Kidney epithelial cell (primary cell): ENCODE data around the gene SAMD11. TPM values are rescaled to one million over a fixed set of nuclear protein-coding genes. Genes with fewer than 3 reads are reported as not detected.
"Not testable (repeated sequence)": the region's sequence is repeated elsewhere in the genome, so short reads cannot be mapped to it uniquely, and the experiment has no call there.

ENCODE experiments used
- DNase-seq: peaks from one replicate; pipeline ENCODE4 v3.0.0-alpha.2; 2010; ENCODE audit warnings: low read depth
- H3K27me3 ChIP-seq: 2 replicates; pipeline ENCODE4 v1.6.0; 2011; ENCODE audit warnings: low read length; ENCODE audit not compliant: control insufficient read depth, insufficient read depth
- H3K36me3 ChIP-seq: 2 replicates; pipeline ENCODE4 v1.5.1; 2011; ENCODE audit warnings: low read length; ENCODE audit not compliant: control insufficient read depth, insufficient read depth
- H3K4me3 ChIP-seq: 2 replicates; pipeline ENCODE4 v1.5.1; 2011; ENCODE audit warnings: low read depth, mild to moderate bottlenecking, control low read depth, low read length
- total RNA-seq: library from RNA; depleted of rRNA; stranded (reverse); fragments of >200 nt; gene quantifications from 2 replicates; pipeline ENCODE4 v1.2.3, GENCODE V29; 2015
- TF ChIP-seq, protein P1 (sequence below): IDR thresholded peaks from 2 replicates; pipeline ENCODE4 v1.5.1; 2011; ENCODE audit warnings: mild to moderate bottlenecking, moderate library complexity, low read length, control low read depth, inconsistent platforms; ENCODE audit not compliant: insufficient read depth, poor library complexity, severe bottlenecking

The SAMD11 gene
- total RNA-seq, 1 donor from 2014 or later = 2.3 TPM

DNA sequence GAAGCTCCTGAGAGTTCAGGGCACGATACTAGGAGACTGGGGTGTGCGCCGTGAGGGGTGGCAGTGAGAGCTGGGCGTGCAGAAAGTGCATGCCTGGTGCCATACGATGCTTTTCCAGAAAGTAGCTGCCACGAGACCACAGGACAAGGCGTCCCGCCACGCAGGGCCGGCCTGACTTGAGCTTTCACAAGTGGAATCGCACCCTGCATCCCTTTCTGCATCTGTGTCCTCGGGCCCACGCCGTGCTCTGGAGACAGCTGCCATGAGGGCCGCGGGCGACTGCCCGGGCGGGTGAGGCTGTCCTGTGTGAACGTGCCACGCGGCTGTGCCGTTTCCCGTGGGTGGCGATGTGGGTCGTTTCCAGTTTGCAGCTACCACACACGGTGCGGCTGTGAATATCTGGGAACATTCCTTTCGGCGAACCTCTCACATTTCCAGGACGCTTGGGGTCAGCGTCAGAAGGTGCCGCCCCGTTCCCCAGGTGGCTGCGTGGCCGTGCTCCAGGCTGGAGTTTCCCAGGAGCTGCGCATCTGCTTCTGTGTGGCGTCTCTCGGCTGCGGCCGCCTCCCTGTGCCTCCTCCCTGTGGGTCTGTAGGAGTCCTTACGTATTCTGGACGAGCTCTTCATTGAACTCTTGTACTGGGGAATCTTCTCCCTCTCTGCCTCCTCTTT, 59.2 kb downstream of the SAMD11 start:
- DNase-seq = no peak

DNA sequence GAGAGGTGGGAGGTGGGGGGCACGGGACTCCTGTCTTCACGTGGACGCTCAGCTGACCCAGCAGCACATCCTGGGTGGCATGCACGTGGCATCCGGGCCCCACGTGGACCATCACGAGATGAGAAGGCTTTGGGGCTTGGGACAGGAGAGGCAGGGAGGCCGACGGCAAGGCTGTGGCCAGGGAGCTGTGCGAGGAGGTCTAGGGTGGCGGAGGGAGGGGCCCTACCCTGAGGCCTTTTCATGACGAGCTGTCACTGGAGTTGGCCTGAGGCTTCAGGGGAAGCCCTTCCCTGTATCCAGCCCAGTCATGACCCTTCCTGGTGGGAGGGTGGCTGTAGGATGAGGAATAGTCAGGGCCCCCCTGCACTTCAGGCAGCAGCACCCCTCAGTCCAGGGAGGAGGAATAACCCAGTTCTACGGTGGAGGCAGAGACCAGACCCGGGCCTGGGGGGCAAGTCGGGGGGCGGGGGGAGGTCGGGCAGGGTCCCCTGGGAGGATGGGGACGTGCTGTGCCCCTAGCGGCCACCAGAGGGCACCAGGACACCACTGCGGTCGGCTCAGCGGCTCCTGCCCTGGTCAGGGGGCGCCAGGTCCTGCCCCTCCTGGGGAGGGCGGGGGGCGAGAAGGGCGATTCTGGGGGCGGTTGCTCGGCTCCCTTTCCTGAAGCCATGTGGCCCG, 60.2 kb downstream of the SAMD11 start:
- Histone ChIP-seq H3K27me3 (peaks cover 44% of the 10 kb centered on the region), H3K36me3 (no peaks in the 10 kb centered on the region), H3K4me3 (no peak overlapping the region)
- TF ChIP-seq, protein P1, sequence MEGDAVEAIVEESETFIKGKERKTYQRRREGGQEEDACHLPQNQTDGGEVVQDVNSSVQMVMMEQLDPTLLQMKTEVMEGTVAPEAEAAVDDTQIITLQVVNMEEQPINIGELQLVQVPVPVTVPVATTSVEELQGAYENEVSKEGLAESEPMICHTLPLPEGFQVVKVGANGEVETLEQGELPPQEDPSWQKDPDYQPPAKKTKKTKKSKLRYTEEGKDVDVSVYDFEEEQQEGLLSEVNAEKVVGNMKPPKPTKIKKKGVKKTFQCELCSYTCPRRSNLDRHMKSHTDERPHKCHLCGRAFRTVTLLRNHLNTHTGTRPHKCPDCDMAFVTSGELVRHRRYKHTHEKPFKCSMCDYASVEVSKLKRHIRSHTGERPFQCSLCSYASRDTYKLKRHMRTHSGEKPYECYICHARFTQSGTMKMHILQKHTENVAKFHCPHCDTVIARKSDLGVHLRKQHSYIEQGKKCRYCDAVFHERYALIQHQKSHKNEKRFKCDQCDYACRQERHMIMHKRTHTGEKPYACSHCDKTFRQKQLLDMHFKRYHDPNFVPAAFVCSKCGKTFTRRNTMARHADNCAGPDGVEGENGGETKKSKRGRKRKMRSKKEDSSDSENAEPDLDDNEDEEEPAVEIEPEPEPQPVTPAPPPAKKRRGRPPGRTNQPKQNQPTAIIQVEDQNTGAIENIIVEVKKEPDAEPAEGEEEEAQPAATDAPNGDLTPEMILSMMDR = peak; percentile 97
- DNase-seq = no peak

More for the DNA sequence above, 59.2 kb downstream of the SAMD11 start:
- Histone ChIP-seq H3K36me3 (no peaks in the 10 kb centered on the region), H3K4me3 (no peak overlapping the region), H3K27me3 (peaks cover 44% of the 10 kb centered on the region)
- TF ChIP-seq, protein P1 = no peak

DNA sequence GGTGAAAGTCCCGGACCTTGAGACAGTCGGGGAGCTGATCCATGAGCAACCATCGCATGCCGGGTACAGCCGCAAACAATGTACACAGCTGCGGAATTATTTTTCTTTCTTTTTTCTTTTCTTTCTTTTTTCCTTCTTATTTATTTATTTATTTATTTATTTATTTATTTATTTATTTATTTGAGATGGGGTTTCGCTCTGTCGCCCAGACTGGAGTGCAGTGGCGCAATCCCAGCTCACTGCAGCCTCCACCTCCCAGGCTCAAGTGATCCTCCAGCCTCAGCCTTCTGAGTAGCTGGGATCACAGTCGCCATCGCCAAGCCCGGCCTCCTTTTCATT, 60.7 kb downstream of the SAMD11 start:
- H3K27me3 ChIP-seq = peaks cover 44% of the 10 kb centered on the region
- no peak for DNase-seq
- TF ChIP-seq, protein P1 = no peak

DNA sequence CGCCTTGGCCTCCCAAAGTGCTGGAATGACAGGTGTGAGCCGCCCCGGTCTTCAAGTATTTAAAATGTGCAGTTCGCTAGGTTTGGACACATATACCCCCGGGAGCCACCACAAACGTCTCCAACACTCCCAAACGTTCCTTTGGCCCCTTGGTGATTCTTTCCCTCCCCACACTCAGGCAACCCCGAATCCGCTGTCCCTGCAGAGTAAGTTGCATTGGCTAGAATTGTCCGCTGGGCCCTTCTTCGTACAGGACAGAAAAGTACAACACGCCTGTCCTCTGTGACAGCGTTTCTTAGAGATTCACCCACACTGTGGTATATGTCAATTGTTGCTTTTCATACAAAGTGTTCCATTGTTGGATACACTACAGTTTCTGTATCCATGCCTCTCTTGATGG, 61.4 kb downstream of the SAMD11 start:
- TF ChIP-seq, protein P1 = no peak
- H3K36me3 ChIP-seq = no peaks in the 10 kb centered on the region
- peaks cover 44% of the 10 kb centered on the region for H3K27me3 ChIP-seq
- no peak overlapping the region for H3K4me3 ChIP-seq
- no peak for DNase-seq

More for the DNA sequence above, 60.7 kb downstream of the SAMD11 start:
- Histone ChIP-seq H3K36me3 (no peaks in the 10 kb centered on the region), H3K4me3 (no peak overlapping the region)

DNA sequence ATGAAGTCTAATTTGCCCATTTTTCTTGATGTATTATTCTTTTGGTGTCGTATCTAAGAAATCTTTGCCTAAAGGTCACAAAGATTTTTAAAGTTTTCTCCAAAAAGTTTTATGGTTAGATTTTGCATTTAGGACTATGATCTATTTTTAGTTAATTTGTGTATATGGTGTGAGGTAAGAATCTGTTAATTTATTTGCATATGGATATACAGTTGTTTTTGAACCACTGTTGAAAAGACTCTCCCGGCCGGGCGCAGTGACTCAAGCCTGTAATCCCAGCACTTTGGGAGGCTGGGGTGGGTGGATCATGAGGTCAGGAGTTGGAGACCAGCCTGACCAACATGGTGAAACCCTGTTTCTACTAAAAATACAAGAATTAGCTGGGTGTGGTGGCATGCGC, 64.3 kb downstream of the SAMD11 start:
- not testable (repeated sequence) for H3K4me3 ChIP-seq, H3K36me3 ChIP-seq, DNase-seq
- H3K27me3 ChIP-seq = peaks cover 18% of the 10 kb centered on the region

DNA sequence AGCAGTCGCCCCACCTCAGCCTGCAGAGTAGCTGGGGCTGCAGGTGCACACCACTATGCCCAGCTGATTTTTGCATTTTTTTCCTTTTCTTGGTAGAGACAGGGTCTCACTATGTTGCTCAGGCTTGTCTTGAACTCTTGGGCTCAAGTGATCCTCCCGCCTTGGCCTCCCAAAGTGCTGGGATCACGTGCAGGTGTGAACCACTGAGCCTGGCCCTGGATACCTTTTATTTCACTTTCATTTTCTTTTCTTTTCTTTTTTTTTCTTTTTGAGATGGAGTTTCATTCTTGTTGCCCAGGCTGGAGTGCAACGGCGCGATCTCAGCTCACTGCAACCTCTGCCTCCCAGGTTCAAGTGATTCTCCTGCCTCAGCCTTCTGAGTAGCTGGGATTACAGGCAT, 67.6 kb downstream of the SAMD11 start:
- not testable (repeated sequence) for DNase-seq, H3K27me3 ChIP-seq, H3K36me3 ChIP-seq, H3K4me3 ChIP-seq

DNA sequence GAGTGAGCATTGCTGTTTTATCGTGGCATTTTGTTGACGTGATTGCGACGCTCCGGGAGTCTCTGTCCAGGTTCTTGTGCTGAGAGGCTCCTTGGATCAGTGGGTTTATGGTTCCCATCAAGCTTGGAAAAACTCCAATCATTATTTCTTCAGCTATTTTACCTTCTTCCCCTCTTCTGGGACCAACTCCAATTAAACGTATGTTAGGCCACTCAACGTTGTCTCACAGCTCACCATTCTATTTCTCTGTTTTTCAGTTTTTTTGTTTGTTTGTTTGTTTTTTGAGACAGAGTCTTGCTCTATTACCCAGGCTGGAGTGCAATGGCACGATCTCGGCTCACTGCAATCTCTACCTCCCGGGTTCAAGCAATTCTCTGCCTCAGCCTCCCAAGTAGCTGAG, 68.2 kb downstream of the SAMD11 start:
- Histone ChIP-seq H3K36me3 (no peaks in the 10 kb centered on the region), H3K27me3 (peaks cover 9% of the 10 kb centered on the region), H3K4me3 (no peak overlapping the region)
- TF ChIP-seq, protein P1 = no peak
- no peak for DNase-seq
